Activated naive CD8-positive, alpha-beta T cell (primary cell): ENCODE results near the gene C9orf85.
"Not testable (repeated sequence)": the region's sequence is repeated elsewhere in the genome, so short reads cannot be mapped to it uniquely, and the experiment has no call there.

Experiments used
- H3K27ac Mint-ChIP-seq: one replicate; pipeline ENCODE4 v1.8.0; 2021; ENCODE audit warnings: mixed read lengths
- H3K27me3 Mint-ChIP-seq: one replicate; pipeline ENCODE4 v1.8.0; 2021; ENCODE audit warnings: mixed read lengths
- H3K36me3 Mint-ChIP-seq: one replicate; pipeline ENCODE4 v1.8.0; 2021; ENCODE audit warnings: mixed read lengths
- H3K4me1 Mint-ChIP-seq: one replicate; pipeline ENCODE4 v1.8.0; 2021; ENCODE audit warnings: low read depth, mixed read lengths
- H3K4me3 Mint-ChIP-seq: one replicate; pipeline ENCODE4 v1.8.0; 2021; ENCODE audit warnings: mild to moderate bottlenecking, mixed read lengths
- H3K9me3 Mint-ChIP-seq: one replicate; pipeline ENCODE4 v1.8.0; 2021; ENCODE audit warnings: low read depth, mixed read lengths

Gene C9orf85

GRCh38 chr9:71985297-71985911 lies 74.0 kb downstream of the C9orf85 start:
- peaks cover 9% of the 10 kb centered on the region for H3K36me3 Mint-ChIP-seq
- H3K4me3 Mint-ChIP-seq: no peak overlapping the region
- no peak overlapping the region for H3K27ac Mint-ChIP-seq
- no peaks in the 10 kb centered on the region for H3K27me3 Mint-ChIP-seq
- no peaks in the 10 kb centered on the region for H3K9me3 Mint-ChIP-seq
- H3K4me1 Mint-ChIP-seq: no peaks in the 10 kb centered on the region

DNA sequence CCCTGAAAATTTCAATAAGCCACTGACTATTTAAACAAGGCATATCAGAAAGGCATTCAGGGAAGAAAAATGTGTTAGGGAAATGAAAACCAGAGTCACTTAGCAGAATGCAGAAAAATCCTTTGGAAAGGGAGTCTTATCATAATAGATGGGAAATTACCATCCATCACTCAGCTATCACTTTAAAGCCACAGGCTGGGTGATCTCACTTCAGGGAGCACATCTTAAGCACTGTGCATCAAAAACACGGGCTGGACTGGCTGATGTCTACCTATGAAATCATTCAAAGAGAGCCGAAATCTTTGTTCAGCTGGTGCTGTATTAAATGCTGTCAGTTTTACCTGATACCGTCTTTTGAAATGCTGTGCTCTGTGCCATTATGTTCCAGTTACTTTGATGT lies 75.5 kb downstream of the C9orf85 start:
- H3K9me3 Mint-ChIP-seq: no peaks in the 10 kb centered on the region
- H3K4me1 Mint-ChIP-seq: no peaks in the 10 kb centered on the region
- no peaks in the 10 kb centered on the region for H3K27me3 Mint-ChIP-seq
- H3K4me3 Mint-ChIP-seq: no peak overlapping the region
- H3K27ac Mint-ChIP-seq: no peak overlapping the region
- peaks cover 11% of the 10 kb centered on the region for H3K36me3 Mint-ChIP-seq

- no peak overlapping the region for H3K27ac Mint-ChIP-seq
- H3K4me3 Mint-ChIP-seq: no peak overlapping the region
- H3K36me3 Mint-ChIP-seq: peaks cover 11% of the 10 kb centered on the region
- no peaks in the 10 kb centered on the region for H3K27me3 Mint-ChIP-seq
- no peaks in the 10 kb centered on the region for H3K9me3 Mint-ChIP-seq
- no peaks in the 10 kb centered on the region for H3K4me1 Mint-ChIP-seq
Measured at GRCh38 chr9:71987471-71988371, 76.3 kb downstream of the C9orf85 start.

GRCh38 chr9:71990466-71990865 lies 79.0 kb downstream of the C9orf85 start:
- no peaks in the 10 kb centered on the region for H3K27me3 Mint-ChIP-seq
- no peak overlapping the region for H3K4me3 Mint-ChIP-seq
- peaks cover 3% of the 10 kb centered on the region for H3K36me3 Mint-ChIP-seq
- H3K9me3 Mint-ChIP-seq: no peaks in the 10 kb centered on the region
- H3K27ac Mint-ChIP-seq: no peak overlapping the region
- H3K4me1 Mint-ChIP-seq: no peaks in the 10 kb centered on the region

DNA sequence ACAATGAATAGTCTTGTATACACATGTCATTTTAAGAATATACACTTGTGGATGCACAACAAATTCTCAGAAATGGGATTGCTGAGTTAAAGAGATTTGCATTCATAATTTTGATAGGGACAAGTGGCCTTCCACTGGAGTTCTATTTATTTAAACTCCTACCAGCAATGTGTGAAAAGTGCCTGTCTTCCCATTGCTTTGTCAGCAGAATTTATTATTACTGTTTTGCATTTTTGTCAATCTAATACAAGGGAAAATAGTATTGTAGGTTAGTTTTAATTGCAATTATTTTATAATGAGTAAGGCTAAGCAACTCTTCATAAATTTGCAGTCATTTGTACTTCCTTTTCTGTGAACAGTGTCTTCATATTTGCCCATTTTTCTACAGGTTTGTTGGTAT lies 94.0 kb downstream of the C9orf85 start:
- H3K27ac Mint-ChIP-seq: no peak overlapping the region
- H3K27me3 Mint-ChIP-seq: no peaks in the 10 kb centered on the region
- no peaks in the 10 kb centered on the region for H3K9me3 Mint-ChIP-seq
- no peaks in the 10 kb centered on the region for H3K4me1 Mint-ChIP-seq
- H3K36me3 Mint-ChIP-seq: no peaks in the 10 kb centered on the region
- no peak overlapping the region for H3K4me3 Mint-ChIP-seq

DNA sequence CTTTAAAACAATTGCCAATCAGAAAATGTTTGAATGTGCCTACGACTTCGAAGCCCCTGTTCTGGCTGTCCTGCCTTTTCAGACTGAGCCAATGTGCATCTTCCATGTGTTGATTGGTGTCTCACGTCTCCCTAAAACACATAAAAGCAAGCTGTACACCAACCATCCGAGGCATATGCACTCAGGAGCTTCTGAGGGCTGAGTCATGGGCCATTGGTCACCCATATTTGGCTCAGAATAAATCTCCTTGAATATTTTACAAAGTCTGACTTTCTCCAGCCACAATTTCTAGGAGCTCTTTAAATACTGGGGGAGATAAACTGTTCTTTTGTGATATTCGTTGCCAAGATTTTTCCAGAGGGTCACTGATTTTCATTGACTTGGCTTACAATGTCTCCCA lies 95.1 kb downstream of the C9orf85 start:
- Mint-ChIP-seq H3K27ac (no peak overlapping the region), H3K4me1 (no peaks in the 10 kb centered on the region), H3K27me3 (no peaks in the 10 kb centered on the region), H3K36me3 (no peaks in the 10 kb centered on the region), H3K9me3 (no peaks in the 10 kb centered on the region), H3K4me3 (no peak overlapping the region)

DNA sequence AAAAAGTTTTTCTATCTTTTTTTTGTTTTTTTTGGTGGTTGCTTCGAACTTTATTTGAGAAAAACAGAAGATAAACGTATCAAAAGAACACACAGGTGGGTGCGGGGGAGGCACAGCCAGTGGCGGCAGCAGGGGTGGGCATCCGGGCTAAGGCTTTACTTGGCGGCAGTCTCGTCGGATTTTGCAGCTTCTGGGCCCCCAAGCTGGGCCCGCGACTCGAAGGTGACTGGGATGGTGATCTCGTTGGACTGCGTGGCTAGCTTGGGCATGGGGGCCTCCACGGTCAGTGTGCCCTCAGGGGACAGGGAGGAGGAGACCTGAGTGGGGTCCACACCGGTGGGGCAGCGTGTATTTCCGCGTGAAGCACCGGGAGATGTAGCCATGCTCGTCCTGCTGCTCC lies 96.3 kb downstream of the C9orf85 start:
- not testable (repeated sequence) for H3K4me3 Mint-ChIP-seq, H3K9me3 Mint-ChIP-seq, H3K36me3 Mint-ChIP-seq, H3K27me3 Mint-ChIP-seq, H3K4me1 Mint-ChIP-seq, H3K27ac Mint-ChIP-seq

DNA sequence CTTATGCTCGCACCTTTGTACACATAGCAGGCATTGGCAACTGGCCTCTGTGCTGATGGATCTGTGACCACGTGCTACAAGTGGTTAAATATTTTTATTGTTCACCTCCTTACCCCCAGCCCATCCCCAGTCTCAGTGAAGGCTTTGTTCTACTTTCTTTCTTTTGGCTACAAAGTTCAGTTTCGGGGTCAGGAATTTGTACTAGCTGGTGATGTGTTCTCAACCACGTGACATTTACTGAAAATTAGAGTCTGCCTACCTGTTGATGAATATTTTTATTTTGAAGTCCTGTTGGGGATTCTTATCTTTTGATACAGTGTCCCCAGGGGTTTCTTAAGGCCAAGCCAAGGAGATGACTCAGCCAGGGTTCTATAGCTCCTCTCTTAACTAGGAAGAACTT lies 101.2 kb downstream of the C9orf85 start:
- no peak overlapping the region for H3K4me3 Mint-ChIP-seq

DNA sequence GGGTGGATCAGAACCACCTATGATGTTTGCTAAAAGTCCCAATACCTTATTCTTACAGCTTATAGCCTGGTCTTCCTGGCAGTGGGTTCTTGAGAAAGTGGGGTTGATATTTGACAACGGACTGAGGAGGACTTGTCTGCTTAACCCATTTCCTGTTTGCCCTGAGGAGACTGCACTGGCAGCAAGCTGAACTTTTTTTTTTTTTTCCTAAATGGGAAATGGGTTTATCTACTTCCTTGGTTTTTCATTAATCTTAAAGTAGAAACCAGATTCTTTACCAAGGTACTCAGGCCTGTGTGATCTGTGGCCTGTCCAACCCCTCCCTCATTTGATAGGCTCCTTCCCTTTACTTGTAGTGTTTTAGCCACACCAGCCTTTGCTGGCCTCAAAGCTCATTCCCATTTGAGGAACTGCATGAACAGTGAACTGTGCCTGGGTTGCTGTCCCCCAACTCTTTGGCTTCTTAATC lies 101.9 kb downstream of the C9orf85 start:
- no peaks in the 10 kb centered on the region for H3K36me3 Mint-ChIP-seq
- H3K4me3 Mint-ChIP-seq: no peak overlapping the region
- H3K27me3 Mint-ChIP-seq: no peaks in the 10 kb centered on the region
- peaks cover 10% of the 10 kb centered on the region for H3K4me1 Mint-ChIP-seq
- H3K27ac Mint-ChIP-seq: peak overlapping the region; percentile 69
- H3K9me3 Mint-ChIP-seq: no peaks in the 10 kb centered on the region

More for the DNA sequence above, 101.2 kb downstream of the C9orf85 start:
- Mint-ChIP-seq H3K4me1 (peaks cover 10% of the 10 kb centered on the region), H3K9me3 (no peaks in the 10 kb centered on the region), H3K27ac (no peak overlapping the region), H3K27me3 (no peaks in the 10 kb centered on the region), H3K36me3 (no peaks in the 10 kb centered on the region)

DNA sequence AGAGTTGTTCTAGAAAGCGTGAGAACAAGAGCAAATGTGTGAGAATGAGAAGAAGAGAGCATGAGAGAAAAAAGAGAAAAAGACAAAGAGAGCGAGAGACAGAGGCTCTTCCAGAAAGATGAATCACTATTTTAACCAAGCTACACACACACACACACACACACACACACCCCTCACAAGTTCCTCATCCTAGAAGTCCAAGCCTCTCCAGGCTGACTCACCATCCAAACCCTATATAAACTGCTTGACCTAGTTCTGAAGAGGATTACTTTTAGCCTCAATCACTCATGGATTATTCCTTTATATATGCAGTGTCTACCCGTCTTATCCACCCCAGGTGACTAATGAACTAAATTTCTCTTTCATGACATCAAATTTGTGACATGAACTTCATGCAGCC lies 111.4 kb downstream of the C9orf85 start:
- Mint-ChIP-seq H3K27me3 (peaks cover 2% of the 10 kb centered on the region), H3K9me3 (no peaks in the 10 kb centered on the region), H3K27ac (no peak overlapping the region), H3K4me1 (no peaks in the 10 kb centered on the region), H3K36me3 (no peaks in the 10 kb centered on the region), H3K4me3 (no peak overlapping the region)
